Choroid plexus epithelial cell (primary cell): ENCODE results near the gene BPIFB4.
"Not testable (repeated sequence)": the region's sequence is repeated elsewhere in the genome, so short reads cannot be mapped to it uniquely, and the experiment has no call there.

Source experiments
- DNase-seq: peaks from one replicate; pipeline ENCODE4 v3.0.0-alpha.2; 2010; ENCODE audit warnings: low read depth
- H3K4me3 ChIP-seq: 2 replicates; pipeline ENCODE4 v1.5.1; 2011; ENCODE audit warnings: low read depth, mild to moderate bottlenecking, control low read depth, low read length, moderate library complexity
- TF ChIP-seq, protein P1 (sequence below): conservative IDR thresholded peaks from 2 replicates; pipeline ENCODE4 v1.5.1; 2011; ENCODE audit warnings: low read depth, mild to moderate bottlenecking, control low read depth, inconsistent platforms, low read length, moderate library complexity

BPIFB4 gene

DNA sequence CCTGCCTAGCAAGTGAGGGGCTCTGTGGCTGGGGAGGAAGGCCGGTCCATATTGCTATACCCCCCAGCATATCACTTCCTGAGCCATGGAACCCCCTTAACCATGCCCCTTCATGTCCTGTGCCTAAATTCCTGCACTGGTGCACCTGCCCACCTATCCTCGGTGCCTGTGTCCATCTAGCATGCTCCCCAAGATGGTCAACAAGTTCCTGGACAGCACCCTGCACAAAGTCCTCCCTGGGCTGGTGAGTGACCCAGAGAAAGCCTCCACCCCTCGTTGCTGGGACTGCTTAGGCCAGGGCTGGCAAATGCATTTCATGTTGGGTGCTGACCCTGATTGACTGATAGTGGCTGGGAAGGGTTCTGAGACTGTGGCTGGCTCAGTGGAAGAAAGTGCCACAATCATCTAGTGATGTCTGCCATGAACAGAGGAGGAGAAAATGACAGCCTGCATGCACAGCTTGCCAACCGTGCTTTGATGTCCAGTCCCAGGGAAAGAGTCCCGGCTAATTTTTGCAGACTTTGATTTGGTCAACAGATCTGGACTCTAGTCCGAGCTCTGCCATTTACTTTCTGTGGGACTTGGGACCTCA is 44.4 kb upstream of the BPIFB4 start:
- no peak for DNase-seq
- TF ChIP-seq, protein P1, sequence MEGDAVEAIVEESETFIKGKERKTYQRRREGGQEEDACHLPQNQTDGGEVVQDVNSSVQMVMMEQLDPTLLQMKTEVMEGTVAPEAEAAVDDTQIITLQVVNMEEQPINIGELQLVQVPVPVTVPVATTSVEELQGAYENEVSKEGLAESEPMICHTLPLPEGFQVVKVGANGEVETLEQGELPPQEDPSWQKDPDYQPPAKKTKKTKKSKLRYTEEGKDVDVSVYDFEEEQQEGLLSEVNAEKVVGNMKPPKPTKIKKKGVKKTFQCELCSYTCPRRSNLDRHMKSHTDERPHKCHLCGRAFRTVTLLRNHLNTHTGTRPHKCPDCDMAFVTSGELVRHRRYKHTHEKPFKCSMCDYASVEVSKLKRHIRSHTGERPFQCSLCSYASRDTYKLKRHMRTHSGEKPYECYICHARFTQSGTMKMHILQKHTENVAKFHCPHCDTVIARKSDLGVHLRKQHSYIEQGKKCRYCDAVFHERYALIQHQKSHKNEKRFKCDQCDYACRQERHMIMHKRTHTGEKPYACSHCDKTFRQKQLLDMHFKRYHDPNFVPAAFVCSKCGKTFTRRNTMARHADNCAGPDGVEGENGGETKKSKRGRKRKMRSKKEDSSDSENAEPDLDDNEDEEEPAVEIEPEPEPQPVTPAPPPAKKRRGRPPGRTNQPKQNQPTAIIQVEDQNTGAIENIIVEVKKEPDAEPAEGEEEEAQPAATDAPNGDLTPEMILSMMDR, result no peak
- H3K4me3 ChIP-seq, result no peak overlapping the region

DNA sequence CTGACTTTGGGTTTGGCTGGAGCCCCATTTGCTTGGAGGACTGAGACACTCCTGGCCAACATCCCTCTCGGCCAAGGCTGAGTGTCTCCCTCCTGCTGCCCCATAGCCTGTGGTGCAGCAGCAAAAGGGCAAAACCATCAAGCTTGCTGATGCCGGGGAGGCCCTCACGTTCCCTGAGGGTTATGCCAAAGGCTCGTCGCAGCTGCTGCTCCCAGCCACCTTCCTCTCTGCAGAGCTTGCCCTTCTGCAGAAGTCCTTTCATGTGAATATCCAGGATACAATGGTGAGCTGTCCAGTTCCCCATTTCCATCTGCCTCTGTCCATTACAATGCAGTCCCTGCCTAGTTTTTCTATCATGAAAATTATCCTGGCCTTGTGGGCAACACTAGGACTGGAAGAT is 42.0 kb upstream of the BPIFB4 start:
- no peak overlapping the region for H3K4me3 ChIP-seq
- DNase-seq, result no peak

GRCh38 chr20:33038243-33038642 is 41.2 kb upstream of the BPIFB4 start:
- TF ChIP-seq, protein P1, result no peak
- no peak overlapping the region for H3K4me3 ChIP-seq
- DNase-seq, result no peak

More for the DNA sequence above, 42.0 kb upstream of the BPIFB4 start:
- TF ChIP-seq, protein P1, result no peak

DNA sequence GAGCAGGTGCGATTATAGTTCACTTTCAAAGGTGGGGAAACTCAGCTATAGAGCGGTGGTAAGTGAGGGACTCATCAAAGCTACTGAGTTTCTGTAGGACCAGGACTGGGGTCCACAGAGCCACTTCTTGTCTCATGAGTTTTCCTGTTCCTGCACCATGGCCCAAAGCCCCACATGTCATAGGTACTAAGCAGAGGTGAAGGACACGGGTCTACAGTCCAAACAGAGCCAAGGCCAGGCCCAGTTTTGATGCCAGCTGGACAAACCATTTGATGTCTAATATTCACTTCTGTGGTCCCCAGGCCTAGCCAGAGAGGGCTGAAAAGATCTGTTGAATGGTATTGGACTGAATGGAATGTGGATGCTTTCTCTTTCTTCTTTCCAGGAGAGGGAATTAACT is 37.0 kb upstream of the BPIFB4 start:
- TF ChIP-seq, protein P1, result no peak
- no peak for DNase-seq
- H3K4me3 ChIP-seq, result no peak overlapping the region

- TF ChIP-seq, protein P1, result no peak
- no peak overlapping the region for H3K4me3 ChIP-seq
- DNase-seq, result no peak
These were observed 36.3 kb upstream of the BPIFB4 start for GRCh38 chr20:33042983-33043730.

DNA sequence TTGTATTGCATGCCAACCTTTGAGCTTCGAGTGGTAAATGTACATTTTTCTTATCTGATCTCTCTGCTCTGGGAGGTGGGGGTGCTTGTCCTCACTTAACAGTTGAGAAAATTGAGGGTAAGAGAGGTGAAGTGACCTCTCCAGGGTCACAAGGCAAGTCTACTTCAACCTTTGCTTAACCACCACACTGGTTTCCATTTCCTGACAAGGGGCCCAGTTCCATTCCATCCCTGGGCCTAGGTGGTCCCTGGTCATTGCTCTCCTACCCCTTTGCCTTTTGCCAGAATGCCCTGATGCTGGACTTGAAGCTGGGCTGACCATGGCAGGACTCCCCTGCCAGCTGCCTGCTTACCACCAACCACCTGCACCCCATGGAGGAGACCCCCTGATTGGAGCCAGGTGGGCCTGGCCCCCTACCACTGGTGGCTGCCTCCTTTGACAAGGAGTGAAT is 35.7 kb upstream of the BPIFB4 start:
- no peak for DNase-seq

DNA sequence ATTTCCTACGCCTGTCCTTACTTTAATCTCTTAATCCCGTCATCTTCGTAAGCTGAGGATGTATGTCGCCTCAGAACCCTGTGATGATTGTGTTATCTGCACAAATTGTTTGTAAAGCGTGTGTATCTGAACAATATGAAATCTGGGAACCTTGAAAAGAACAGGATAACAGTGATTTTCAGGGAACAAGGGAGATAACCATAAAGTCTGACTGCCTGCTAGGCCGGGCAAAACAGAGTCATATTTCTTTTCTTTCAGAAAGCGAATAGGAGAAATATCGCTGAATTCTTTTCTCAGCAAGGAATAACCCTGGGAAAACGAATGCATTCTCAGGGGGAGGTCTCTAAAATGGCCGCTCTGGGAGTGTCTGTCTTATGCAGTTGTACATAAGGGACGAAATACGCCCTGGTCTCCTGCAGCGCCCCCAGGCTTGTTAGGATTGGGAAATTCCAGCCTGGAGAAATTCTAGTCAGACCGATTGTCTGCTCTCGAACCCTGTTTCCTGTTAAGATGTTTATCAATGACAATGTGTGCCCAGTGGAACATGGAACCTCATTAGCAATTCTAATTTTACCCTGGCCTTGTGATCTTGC is 34.2 kb upstream of the BPIFB4 start:
- not testable (repeated sequence) for DNase-seq, H3K4me3 ChIP-seq

More for the DNA sequence above, 35.7 kb upstream of the BPIFB4 start:
- no peak overlapping the region for H3K4me3 ChIP-seq
- TF ChIP-seq, protein P1, result no peak
